ENCODE results near the gene PARP2. TPM values are rescaled to one million over a fixed set of nuclear protein-coding genes. Genes with fewer than 3 reads are reported as not detected.

Gene PARP2
- total and polyA plus RNA-seq, 9 of the 15 experiments (the other 6 are each of a cell fraction or from before 2014, with no cell fraction given) = 19.7 to 50.5 (median 29.9) TPM

DNA sequence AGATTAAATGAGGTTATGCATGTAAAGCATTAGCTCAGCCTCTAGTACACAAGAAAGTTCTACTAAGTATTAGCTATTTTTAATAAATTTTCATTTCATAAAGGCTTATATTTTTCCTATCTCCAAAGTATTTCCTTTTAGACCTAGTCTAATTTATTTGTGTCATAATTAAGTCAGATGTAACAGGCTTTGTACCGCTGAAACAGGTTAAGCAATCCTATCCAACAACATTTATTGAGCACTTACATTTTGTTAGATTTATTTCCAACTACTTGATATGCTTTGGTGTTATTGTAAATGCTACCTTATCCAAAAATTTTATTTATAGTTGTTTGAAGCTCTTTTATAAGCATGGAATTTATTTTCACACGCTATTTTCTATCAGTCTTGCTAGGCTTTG, 1.8 kb upstream of the PARP2 start:
- Histone ChIP-seq H3K4me1 (replicated peaks in 1 of 2; ENCODE audit: control insufficient read depth in 2 of 2, insufficient read depth in 2 of 2, low read length in 2 of 2) (peaks cover 0 to 4% of the 10 kb centered on the region in 2 experiments; a peak in 2 of 5 replicates), H4K20me1 (replicated peaks; ENCODE audit: control insufficient read depth, insufficient read depth, low read length) (no peaks in the 10 kb centered on the region), H3K9ac (ENCODE audit: insufficient read depth in 1 of 2, low read depth in 2 of 2, low read length in 2 of 2) (peak overlapping the region in 1 of 2 experiments; percentile 95; a peak in 3 of 4 replicates), H3K9me3 (replicated peaks; ENCODE audit: control insufficient read depth, insufficient read depth, low read depth, low read length) (no peaks in the 10 kb centered on the region), H3K9me1 (ENCODE audit: control insufficient read depth, insufficient read depth, low read length) (no peaks in the 10 kb centered on the region), H3K27me3 (ENCODE audit: control insufficient read depth in 2 of 2, insufficient read depth in 2 of 2, low read length in 2 of 2) (no peaks in the 10 kb centered on the region), H3K79me2 (ENCODE audit: control insufficient read depth, insufficient read depth, low read length) (peaks cover 16% of the 10 kb centered on the region), H3K4me3 (peak overlapping the region; percentile 50), H3K36me3 (ENCODE audit: control insufficient read depth, insufficient read depth, low read length) (peaks cover 19% of the 10 kb centered on the region), H3K27ac (ENCODE audit: extremely low read depth, low read depth, low read length) (peak overlapping the region; percentile 90; the same call in 2 of the 3 replicates), H2AFZ (ENCODE audit: low read depth, low read length) (peak overlapping the region; percentile 56), H3K4me2 (ENCODE audit: insufficient read depth, low read length) (peak overlapping the region; percentile 68; the same call in 1 of the 2 replicates)
- in situ Hi-C loops (cut with MboI) = no loop called here
- TF ChIP-seq CEBPG (CRISPR knock-in tag; IDR thresholded peaks at IDR 0.05) = no peak
- TF ChIP-seq CEBPG (tag; conservative IDR thresholded peaks at IDR 0.05 in 1 of 2, IDR thresholded peaks at IDR 0.05 in 1 of 2) = peak in 1 of 2 experiments; percentile 22; a peak in 1 of 4 replicates
- TF ChIP-seq, protein P1, sequence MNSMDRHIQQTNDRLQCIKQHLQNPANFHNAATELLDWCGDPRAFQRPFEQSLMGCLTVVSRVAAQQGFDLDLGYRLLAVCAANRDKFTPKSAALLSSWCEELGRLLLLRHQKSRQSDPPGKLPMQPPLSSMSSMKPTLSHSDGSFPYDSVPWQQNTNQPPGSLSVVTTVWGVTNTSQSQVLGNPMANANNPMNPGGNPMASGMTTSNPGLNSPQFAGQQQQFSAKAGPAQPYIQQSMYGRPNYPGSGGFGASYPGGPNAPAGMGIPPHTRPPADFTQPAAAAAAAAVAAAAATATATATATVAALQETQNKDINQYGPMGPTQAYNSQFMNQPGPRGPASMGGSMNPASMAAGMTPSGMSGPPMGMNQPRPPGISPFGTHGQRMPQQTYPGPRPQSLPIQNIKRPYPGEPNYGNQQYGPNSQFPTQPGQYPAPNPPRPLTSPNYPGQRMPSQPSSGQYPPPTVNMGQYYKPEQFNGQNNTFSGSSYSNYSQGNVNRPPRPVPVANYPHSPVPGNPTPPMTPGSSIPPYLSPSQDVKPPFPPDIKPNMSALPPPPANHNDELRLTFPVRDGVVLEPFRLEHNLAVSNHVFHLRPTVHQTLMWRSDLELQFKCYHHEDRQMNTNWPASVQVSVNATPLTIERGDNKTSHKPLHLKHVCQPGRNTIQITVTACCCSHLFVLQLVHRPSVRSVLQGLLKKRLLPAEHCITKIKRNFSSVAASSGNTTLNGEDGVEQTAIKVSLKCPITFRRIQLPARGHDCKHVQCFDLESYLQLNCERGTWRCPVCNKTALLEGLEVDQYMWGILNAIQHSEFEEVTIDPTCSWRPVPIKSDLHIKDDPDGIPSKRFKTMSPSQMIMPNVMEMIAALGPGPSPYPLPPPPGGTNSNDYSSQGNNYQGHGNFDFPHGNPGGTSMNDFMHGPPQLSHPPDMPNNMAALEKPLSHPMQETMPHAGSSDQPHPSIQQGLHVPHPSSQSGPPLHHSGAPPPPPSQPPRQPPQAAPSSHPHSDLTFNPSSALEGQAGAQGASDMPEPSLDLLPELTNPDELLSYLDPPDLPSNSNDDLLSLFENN (IDR thresholded peaks at IDR 0.05; ENCODE audit: low read depth in 2 of 2, low read length in 2 of 2) = no peak
- BruUV-seq (replicated peaks) = no TSS peak
- no peak for DNase-seq (ENCODE audit: extremely low read depth in 1 of 4, low spot score in 3 of 4)
- ChIA-PET CTCF (ENCODE audit: low intra/inter-chr PET ratio) (no interaction called here), POLR2A (interaction anchor here (0.7 to 2.8 kb wide), 3 partner anchors 9 to 134 kb away, joined by 3 to 11 read pairs (median 5); partner anchors contain the start of gene PNP)
- WGBS (ENCODE audit: insufficient coverage, low coverage, missing lambda C conversion rate) = 4% methylated on average over 2 of the region's 2 CpGs
- intact Hi-C loops (cut with micrococcal nuclease) = loop anchor here (2.0 to 5.0 kb wide), 3 partner anchors 15 to 341 kb away; partner anchors contain the start of genes RNASE4 and TEP1
- no peak for ATAC-seq
- FAIRE-seq = no peak

Measured in K562 (cell line).